Middle frontal gyrus (tissue), 1 donor: ENCODE measurements around the gene B9D2.
"Not testable (repeated sequence)": the region's sequence is repeated elsewhere in the genome, so short reads cannot be mapped to it uniquely, and the experiment has no call there.

Experiments used
- DNase-seq: peaks from one replicate; pipeline ENCODE4 v3.0.0-alpha.2; 2015; ENCODE audit warnings: low spot score; ENCODE audit errors: extremely low spot score

The B9D2 gene

GRCh38 chr19:41355802-41356201 is 8.1 kb downstream of the B9D2 start:
- no peak for DNase-seq

- no peak for DNase-seq
Measured at GRCh38 chr19:41355035-41355434, 8.9 kb downstream of the B9D2 start.

GRCh38 chr19:41354343-41354953 is 9.5 kb downstream of the B9D2 start:
- DNase-seq: no peak

- no peak for DNase-seq
Measured at GRCh38 chr19:41353466-41354342, 10.2 kb downstream of the B9D2 start, which contains the start of gene TGFB1. Gene TGFB1 (minus strand): TSS chr19:41353922. CDS start chr19:41353044, 878 bp downstream.

DNA sequence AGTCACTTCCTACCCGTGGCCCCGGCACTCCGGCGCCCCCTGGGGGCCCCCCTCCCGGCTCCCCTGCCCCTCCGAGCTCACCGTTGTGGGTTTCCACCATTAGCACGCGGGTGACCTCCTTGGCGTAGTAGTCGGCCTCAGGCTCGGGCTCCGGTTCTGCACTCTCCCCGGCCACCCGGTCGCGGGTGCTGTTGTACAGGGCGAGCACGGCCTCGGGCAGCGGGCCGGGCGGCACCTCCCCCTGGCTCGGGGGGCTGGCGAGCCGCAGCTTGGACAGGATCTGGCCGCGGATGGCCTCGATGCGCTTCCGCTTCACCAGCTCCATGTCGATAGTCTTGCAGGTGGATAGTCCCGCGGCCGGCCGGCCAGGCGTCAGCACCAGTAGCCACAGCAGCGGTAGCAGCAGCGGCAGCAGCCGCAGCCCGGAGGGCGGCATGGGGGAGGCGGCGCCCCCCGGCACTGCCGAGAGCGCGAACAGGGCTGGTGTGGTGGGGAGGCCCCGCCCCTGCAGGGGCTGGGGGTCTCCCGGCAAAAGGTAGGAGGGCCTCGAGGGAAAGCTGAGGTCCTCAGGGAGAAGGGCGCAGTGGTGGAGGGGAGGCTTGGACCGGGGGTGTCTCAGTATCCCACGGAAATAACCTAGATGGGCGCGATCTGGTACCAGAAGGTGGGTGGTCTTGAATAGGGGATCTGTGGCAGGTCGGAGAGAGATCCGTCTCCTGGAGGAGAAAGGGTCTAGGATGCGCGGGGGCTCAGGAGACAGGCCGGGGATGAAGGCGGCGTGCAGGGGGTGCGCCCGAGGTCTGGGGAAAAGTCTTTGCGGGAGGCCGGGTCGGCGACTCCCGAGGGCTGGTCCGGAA is 11.1 kb downstream of the B9D2 start:
- no peak for DNase-seq

GRCh38 chr19:41352279-41352608 is 11.7 kb downstream of the B9D2 start:
- DNase-seq: no peak

DNA sequence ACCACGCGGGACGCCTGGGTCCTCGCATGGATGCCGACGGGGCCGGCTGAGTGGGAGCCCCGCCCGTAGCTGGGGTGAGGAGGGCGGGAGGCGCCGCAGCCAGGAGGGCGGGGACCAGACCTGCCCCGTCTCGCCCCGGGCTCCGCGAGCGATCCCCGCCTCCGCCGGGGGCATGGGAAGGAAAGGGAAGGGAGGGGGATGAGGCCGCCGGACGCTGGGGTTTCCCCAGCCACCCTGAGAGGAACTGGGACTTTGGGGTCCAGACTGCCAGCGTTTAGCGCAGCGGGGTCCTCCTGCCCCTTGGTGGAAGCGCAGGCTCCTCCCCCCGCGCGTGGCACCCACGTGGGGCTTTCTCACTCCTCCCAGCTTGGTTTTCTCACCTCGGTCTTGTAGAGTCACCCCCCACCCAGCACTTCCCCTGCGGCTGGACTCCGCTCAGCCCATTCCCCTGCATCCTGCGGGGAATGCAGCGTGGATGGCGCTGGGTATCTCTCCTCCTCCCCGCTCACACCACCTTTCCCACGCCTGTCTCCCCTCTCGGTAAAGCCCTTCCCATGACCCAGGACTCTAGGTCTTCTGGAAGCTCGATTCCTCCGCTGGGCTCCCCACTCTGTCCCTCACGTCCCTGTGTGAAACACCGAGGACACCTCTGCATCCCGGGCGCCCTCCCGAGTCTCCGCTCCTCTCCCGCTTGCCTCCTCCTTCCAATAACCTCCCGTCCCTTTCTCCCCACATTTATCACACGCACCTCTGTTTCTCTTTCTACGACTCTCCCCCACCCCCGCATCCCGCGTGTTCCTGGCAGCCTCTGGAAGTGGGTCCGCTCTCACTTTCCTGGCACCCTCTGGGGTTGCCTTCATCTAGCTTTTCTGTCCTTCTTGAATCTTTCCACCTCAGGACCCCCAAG is 12.4 kb downstream of the B9D2 start:
- no peak for DNase-seq

- DNase-seq: no peak
Measured at GRCh38 chr19:41350735-41351338, 13.1 kb downstream of the B9D2 start.

DNA sequence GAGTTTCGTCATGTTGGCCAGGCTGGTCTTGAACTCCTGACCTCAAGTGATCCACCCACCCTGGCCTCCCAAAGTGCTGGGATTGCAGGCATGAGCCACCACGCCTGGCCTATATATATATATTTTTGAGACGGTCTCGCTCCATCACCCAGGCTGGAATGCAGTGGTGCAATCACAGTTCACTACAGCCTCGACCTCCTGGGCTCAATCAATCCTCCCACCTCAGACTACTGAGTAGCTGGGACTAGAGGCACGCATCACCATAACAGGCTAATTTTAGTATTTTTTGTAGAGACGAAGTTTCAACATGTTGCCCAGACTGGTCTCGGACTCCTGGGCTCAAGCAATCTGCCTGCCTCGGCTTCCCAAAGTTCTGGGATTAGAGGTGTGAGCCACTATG is 17.0 kb downstream of the B9D2 start:
- DNase-seq: not testable (repeated sequence)

- no peak for DNase-seq
Measured at GRCh38 chr19:41344162-41344561, 19.8 kb downstream of the B9D2 start.

DNA sequence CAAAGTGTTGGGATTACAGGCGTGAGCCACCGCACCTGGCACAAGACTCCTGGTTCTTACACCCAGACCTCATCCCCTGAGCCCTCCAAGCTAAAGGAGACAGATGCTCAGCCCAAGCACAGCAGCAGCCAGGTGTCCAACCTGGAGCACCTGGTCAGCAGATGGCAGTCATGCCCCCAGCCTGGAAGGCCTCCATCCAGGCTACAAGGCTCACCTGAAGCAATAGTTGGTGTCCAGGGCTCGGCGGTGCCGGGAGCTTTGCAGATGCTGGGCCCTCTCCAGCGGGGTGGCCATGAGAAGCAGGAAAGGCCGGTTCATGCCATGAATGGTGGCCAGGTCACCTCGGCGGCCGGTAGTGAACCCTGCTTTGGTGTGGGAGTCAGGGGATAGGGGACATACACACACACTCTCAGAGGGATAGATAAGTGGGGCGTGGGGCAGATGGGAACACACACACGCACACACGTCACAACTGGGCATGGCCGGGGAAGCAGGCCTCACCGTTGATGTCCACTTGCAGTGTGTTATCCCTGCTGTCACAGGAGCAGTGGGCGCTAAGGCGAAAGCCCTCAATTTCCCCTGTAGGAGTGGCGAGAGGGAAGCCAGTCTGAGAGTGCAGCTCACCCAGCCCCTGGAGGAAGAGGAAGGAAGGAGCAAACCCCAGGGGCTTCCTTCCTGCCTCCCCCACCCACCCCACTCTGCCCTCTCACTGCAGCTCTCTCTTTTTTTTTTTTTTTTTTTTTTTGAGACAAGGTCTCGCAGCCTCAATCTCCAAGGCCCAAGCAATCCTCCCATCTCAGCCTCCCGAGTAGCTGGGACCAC is 22.1 kb downstream of the B9D2 start:
- no peak for DNase-seq

GRCh38 chr19:41339936-41340335 is 24.0 kb downstream of the B9D2 start:
- DNase-seq: no peak

GRCh38 chr19:41335467-41335866 is 28.5 kb downstream of the B9D2 start:
- no peak for DNase-seq

- no peak for DNase-seq
Measured at GRCh38 chr19:41334793-41335192, 29.2 kb downstream of the B9D2 start.

DNA sequence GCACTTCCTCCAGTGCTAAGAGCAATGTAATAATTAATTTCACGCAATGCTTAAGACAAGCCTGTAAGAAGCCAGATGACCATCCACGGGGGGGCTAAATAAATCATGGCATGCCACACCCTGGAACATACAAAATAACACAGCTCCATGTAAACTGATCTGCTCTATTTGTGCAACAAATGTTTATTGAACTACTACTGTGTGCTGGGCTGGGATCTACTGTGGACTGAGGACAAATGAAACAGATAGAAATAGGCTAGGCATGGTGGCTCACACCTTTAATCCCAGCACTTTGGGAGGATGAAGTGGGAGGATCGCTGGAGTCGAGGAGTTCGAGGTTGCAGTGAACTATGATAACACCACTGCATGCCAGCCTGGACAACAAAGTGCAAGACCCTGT is 31.5 kb downstream of the B9D2 start:
- no peak for DNase-seq

DNA sequence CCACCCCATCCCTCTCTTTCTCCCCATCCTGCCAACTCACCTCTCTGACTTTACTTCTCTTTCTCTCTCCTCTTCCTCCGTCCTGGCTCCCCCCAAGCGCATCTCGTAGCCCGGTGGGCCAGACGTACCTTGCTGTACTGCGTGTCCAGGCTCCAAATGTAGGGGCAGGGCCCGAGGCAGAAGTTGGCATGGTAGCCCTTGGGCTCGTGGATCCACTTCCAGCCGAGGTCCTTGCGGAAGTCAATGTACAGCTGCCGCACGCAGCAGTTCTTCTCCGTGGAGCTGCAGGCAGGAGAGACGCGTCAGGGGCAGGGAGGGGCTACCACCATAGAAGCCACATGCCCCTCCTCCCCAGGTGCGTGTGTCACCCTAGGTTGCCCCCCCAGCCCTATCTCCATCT is 31.9 kb downstream of the B9D2 start:
- no peak for DNase-seq

- DNase-seq: no peak
Measured at GRCh38 chr19:41330946-41331678, 32.8 kb downstream of the B9D2 start.

GRCh38 chr19:41330481-41330880 is 33.5 kb downstream of the B9D2 start:
- DNase-seq: no peak

GRCh38 chr19:41328842-41329225 is 35.1 kb downstream of the B9D2 start:
- DNase-seq: no peak
